NCI-H82 (cell line): ENCODE data around the gene CD247.

Experiments
- DNase-seq: peaks from one replicate; lab custom pipeline; 2025; lab: John Stamatoyannopoulos, UW

The CD247 gene

DNA sequence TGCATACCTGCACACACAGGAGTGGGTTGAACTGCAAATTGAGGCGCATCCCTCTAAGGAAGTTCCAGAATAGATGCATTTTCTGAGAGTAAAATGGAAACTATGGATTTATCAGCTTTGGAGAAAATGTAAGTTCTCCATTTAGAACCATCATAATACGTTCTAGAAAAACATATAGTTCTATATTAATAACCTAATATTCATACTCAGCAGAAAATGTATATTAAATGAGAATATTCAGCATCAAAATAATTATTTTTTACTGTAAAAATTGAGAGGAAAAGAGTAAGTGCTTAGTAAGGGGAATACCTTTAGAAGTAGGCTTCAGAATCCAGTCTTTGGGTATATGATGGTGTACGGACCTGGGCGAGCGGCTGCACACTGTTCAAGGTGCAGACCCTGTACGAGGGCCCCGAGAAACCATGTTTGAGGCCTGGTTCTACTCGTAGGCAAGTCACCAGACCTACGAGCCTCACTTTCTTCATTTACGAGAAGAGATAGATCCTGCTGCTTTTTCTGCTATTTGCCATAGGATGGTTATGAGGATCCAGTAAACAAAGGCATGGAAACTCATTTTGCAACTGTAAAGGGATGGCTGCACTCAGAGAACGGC is 6.8 kb downstream of the CD247 start:
- DNase-seq = no peak

DNA sequence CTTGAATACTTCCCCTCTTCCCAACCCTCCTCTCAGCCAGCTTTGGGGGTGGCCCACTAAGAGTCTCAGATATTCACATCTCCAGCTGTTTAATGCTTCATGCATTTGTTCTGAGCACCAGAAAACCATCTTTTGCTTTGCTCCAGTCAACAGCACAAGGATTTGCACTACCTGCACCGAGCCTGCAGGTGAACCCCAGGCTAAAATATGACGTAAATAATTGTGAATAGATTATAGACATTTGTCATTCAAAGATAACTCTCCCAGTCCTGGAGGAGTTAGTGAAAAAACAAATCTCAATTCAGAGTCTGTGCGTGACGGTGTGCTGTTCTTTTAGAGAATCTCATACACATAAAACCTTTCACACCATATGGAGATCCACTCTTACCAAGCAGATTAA is 7.4 kb downstream of the CD247 start:
- no peak for DNase-seq

GRCh38 chr1:167510244-167510643 is 8.1 kb downstream of the CD247 start:
- DNase-seq = no peak

DNA sequence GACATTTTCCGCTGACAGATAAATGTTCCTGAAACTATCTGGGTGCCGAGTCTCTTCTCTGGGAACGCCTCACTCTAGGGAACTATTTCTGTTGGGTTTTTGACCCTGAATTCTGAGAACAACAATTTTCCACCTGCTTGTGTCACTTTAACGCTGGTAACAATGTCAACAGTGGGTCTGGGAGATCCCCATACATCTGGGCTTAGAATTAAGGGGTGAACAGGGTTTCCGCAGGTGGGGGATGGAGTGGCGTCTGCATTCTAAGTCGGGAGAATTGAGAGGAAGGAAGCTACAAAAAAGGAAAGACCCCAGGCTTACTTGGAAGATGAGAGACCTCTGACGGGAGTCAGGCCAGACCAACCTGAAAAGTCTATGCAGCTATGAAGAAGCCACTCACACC is 8.7 kb downstream of the CD247 start:
- no peak for DNase-seq

GRCh38 chr1:167507719-167508118 is 10.6 kb downstream of the CD247 start:
- DNase-seq = no peak

GRCh38 chr1:167504467-167504827 is 13.9 kb downstream of the CD247 start:
- no peak for DNase-seq

DNA sequence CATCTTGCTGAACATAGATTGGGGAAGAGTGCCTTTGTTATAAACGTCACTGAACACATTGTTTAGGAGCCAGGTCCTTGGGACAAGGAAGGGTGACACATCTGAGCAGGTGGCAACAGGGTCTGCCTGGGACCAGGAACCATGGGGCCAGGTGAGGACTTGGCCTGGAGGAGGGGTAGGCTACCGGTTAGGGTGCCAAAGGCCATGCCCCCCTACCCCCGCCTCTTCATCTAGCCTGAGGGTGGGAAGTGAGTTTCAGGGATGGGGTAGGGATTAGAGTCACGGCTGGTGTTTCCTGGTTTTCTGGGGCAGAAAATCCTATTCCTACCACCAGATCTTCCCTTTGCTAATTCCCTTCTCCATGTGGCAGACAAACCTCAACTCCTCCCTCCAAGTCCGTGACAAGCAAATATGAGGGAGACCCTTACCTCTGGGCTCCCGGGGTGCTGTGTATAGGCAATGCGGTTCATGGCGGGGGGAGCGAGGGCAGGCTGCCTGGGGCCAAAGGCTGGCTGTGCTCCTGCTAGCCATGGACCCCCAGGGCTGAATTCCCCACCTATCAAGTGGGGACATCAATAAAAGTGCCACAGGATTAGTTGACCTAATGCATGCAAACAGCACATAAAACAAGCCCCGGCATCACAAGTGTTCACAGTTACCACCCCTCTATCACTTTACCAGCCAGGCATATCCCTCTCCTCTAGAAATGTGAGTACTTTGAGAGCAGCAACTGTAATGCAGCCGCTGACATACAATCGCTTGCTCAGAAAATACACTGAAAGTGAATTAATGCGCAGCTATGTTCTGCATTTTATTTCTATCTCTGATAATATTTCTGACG is 14.5 kb downstream of the CD247 start:
- no peak for DNase-seq

DNA sequence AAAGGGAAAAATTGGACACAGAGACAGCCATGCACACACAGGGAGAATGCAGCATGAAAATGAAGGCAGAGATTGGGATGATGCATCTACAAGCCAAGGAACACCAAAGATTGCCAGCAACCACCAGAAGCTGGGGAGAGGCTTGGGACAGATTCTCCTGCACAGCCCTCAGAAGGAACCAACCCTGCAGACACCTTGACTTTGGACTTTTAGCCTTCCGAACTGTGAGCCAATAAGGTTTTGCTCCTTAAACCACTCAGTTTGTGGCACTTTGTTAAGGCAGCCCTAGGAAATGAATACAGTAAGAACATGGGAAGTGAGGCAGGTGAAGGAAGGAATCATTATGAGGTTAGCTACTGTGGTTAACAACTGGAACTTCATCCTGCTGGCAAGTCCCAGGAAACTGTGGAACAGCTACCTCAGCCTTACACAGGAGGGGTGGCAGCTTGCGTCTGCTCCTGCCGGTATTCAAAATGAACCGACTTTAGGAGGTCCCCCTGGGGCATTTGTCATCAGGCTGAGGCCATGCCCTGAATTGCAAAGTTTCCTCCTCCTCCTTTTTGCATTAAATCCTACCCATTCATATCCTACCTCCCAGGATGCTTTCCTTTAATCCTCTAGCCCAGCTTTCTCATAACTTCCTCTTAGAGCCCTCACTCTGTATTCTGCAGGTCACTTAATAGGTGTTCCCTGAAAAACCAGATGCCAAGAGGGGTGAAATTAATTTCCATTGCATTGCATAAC is 15.4 kb downstream of the CD247 start:
- DNase-seq = peak; percentile 34

- no peak for DNase-seq
Observed at GRCh38 chr1:167502192-167502551, 16.2 kb downstream of the CD247 start.

DNA sequence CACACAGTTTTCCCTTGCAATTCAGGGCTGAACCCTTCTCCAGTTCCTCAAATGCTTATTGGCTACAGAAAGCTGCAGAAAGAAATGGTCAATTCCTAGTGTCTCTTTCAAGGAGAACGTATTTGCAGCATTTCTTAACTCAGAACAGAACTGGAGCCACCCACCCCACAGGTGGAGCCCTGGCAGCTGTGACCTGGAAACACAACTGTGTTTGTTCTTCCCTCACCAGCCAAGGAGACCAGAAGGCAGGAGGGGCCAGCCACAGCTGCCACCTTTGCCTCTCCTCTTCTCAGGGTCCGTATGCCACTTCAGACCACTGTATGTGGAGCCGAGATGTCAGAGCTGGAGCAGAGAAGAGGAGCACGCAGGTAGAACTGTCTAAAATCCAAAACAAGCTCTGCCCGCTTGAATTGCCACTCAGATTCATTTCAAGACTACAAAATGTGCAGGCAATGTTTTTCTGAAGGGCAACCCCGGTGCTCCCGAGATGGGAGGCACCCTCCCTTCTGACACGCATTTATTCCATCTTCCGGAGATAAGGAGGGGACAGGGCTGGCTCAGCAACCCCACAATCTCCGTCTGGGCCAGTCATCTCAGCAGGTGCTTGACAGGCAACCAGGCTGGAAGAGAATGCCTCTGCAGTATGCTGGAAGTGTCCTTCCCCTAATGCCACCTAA is 16.7 kb downstream of the CD247 start:
- DNase-seq = peak; percentile 21

- no peak for DNase-seq
Observed at GRCh38 chr1:167500283-167500860, 18.0 kb downstream of the CD247 start.

DNA sequence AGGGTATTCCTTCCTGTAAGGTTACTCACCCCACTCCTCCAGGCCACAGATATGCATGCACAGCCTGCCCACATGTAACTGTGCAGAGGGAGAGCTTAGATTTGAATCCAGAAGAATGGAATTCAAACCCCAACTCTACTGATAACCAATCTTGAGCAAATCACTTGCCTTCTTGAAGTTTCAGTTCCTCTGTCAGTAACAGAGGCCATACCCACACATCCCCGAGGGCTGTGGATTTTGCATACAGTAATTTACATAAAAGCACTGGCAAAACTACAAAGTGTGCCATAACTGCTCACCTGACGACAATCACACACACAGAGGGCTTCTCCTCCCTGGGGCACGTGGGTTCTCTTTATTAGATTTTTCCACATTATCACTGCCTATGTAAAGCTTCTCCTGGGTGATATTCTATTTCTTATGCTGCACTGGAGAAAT is 18.6 kb downstream of the CD247 start:
- no peak for DNase-seq

DNA sequence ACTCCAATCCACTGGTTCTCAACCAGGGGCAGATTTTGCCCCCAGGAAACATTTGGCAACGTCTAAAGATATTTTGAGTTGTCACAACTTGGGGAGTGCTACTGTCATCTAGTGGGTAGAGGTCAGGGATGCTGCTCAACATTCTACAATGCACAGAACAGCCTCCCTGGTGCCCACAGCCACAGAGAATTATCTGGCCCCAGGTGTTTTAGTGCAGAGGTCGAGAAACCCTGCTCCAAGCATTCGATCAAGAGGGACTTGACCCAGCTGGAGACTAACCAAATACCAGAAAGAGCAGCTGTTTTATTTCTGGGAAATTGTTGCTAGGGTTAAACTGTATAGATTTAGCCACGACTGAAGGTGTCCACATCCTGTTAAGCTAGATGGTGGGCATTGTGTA is 19.2 kb downstream of the CD247 start:
- DNase-seq = no peak

- no peak for DNase-seq
Observed at GRCh38 chr1:167496797-167497619, 21.3 kb downstream of the CD247 start.

GRCh38 chr1:167493372-167493771 is 25.0 kb downstream of the CD247 start:
- no peak for DNase-seq

DNA sequence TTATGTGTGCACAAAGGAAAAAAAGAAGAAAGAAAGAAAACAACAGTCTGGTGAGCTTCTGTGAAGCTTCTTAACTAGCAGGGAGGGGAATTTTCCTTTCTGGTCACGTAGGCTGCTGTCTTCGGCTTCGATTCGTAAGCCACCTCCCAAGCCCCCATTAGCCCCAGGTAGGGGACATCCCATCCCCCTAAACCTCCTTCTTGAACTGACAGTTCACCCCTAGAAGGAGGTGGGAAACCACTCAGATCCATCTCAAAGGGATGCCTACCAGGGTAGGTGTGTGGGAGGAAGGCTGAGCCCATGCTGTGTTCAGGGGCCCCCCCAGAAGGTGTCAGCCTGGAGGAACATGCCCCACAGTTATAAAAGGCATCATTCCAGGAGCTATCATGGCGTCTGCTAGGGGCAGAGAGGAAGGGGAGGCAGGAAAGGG is 25.8 kb downstream of the CD247 start:
- DNase-seq = no peak

DNA sequence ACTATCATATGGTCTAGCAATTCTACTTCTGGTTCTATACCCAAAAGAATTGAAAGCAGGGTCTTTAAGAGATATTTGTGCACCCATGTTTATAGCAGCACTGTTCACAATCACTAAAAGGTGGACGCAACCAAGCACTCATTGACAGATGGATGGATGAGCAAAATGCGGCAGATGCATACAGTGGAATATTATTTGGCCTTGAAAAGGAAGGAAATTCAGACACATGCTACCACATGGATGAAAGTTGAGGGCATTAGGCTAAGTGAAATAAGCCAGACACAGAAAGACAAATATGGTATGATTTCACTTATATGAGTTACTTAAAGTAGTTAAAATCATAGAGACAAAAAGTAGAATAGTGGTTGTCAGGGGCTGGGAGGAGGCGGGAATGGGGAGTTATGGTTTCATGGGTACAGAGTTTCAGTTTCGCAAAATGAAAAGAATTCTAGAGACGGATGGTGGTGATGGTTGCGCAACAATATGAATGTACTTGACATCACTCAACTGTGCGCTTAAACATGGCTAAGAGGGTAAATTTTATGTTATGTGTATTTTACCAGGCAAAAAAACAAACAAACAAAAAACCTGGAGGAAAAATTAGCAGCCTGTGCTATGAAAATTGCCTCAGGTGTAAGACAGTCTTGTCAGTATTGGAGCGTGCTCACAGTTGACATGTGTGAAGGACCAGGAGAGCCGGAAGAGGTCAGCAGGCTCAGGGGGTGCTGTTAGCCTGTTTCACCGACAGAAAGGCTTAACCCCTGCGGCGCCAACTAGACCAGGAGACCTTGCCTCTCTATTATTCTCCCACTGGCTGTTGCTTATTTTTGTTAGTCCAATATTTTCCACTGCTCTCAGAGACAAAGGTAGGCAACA is 26.5 kb downstream of the CD247 start:
- DNase-seq = peak; percentile 32

DNA sequence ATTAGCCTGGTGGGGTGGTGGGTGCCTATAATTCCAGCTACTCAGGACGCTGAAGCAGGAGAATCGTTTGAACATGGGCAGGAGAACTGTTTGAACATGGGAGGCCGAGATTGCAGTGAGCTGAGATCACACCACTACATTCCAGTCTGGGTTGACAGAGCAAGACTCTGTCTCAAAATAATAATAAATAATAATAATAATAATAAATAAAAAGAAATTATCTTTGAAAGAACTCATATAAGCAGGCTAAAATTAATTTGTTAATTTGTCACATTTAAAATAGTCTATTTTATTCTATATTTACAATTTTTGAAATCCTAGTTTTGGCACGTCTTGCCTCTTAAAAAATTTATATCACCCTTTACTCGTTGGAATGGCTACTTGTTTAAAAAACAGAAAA is 27.6 kb downstream of the CD247 start:
- no peak for DNase-seq

DNA sequence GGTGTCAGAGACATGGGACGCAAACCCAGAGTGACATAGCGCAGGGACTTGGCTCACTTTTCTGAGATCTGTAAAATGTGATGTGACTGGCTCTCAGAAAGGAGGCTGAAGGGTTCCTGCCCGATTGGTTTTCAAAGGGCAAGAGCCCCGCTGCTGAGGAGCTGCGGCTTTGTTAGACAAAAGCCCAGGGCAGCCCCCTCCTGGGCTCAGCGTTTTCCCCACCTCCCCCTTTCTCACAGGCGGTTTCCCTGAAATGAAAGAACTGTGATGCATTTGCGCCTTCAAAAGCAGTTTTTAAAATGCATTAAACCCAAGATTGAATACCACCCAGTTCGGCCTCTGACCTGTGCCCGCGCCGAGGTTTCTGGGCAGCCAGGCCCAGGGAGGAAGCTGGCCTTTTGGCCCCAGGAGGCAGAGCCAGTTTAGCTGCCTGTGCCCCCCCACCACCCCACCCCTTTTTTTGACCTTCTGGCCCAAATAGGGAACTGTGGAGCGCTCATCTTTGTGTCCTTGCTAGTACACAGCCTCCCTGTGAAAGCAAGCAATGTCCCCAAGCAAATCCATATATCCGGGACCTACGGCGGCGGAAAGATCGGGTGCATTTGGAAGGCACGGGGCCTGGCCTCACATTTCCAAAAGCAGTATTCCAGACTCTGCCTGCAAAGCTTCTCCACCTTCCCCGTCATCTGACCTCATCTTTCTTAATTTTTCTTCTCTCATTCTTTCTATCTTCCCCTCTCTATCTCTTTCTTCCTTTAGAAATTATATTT is 28.6 kb downstream of the CD247 start:
- DNase-seq = no peak
